ENCODE data around the gene GDF10.
A peak's percentile ranks its signal among the peaks of the same experiment; 100 is the strongest.

The GDF10 gene

DNA sequence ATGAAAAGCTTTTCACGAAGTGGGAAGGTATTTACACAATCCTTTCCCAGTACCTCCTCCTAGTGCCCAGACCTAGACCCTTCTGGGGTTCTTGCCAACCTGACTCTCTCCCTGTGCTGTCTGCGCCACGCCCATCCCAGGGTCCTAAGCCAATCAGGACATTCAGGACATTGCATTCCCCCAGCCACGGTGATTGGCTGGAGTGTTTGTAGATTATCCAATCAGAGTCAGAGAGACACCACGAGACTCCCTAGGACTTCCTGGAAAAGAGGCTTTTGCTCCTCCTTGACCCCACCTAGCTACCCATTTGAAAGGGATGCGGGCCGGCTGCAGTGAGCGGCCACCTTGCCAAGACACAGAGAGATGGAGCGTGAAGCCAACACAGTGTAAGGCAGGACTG, 18.7 kb downstream of the GDF10 start:
- DNase-seq: peak in 1 of 3 experiments; percentile 0

GRCh38 chr10:47319784-47320183, 19.8 kb downstream of the GDF10 start:
- DNase-seq: no peak

- DNase-seq: no peak
Observed at GRCh38 chr10:47320812-47321211, 20.8 kb downstream of the GDF10 start.

GRCh38 chr10:47321521-47322195, 21.7 kb downstream of the GDF10 start:
- no peak for DNase-seq

DNA sequence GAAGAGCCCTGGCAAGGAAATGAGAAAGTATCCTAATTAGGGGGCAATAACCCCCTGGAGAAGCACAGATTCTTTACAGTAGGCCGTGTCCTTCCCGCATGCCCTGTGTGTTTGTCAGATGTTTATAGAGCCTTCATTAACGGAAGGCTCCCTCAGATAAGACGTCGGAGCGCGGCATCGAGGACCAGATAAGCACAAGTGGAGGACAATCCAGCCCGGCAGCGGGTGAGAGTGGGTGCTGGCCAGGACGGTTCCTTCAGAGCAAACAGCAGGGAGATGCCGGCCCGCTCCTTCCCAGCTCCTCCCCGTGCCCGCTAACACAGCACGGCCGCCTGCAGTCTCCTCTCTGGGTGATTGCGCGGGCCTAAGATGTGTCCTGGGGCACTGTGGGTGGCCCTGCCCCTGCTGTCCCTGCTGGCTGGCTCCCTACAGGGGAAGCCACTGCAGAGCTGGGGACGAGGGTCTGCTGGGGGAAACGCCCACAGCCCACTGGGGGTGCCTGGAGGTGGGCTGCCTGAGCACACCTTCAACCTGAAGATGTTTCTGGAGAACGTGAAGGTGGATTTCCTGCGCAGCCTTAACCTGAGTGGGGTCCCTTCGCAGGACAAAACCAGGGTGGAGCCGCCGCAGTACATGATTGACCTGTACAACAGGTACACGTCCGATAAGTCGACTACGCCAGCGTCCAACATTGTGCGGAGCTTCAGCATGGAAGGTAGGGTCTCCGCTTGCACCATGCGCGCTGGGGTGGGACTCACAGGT, 22.5 kb downstream of the GDF10 start, which contains the start of gene GDF2:
TSS of gene GDF2 (plus strand) at position 155 of the 762 bp plus-strand sequence. CDS start at position 370, 215 bp downstream.
- DNase-seq: no peak

DNA sequence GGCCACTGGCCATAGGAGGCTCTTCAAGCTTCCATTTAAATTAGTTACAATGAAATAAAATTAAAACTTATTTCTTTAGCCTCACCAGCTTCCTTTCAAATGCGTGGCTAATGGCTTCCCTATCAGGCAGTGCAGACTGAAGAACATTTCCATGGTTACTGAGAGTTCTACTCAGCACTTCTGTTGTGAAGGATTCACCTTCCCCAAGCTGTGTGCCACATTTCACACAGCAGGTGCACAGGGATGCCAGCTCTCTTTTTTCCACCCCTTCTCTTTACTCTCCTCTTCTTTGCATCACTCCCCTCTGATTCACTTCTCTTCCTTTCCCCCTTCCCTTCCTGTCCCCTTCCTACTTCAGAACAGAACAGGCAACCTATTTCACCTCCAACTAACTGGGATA, 23.1 kb downstream of the GDF10 start:
- peak in 1 of 3 experiments; percentile 2 for DNase-seq

- DNase-seq: peak in 1 of 3 experiments; percentile 53
Observed at GRCh38 chr10:47323636-47324296, 23.8 kb downstream of the GDF10 start.

GRCh38 chr10:47325303-47326291, 25.6 kb downstream of the GDF10 start:
- no peak for DNase-seq

- DNase-seq: no peak
Observed at GRCh38 chr10:47326306-47326926, 26.4 kb downstream of the GDF10 start.

GRCh38 chr10:47326927-47327330, 26.9 kb downstream of the GDF10 start:
- no peak for DNase-seq

DNA sequence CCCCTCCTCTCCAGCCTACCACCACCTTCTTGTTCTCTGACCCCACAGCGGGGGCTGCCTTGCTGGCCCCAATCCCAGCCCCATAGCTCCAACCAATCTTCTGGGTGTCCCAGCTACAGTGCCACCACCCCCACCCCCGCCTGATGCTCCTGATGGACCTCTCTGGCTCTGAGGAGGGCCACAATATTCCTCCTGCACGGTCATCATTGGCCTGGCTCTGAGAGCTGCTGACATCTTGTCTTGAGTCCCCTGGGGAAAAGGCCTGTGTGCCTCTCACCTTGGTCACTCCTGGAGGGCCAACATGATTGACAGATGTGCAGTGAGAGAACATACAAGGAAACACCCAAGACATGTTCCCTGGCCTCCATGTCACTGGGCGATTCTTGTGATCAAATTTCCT, 29.9 kb downstream of the GDF10 start:
- DNase-seq: no peak

- DNase-seq: no peak
Observed at GRCh38 chr10:47330366-47330765, 30.4 kb downstream of the GDF10 start.

GRCh38 chr10:47330804-47331203, 30.8 kb downstream of the GDF10 start:
- no peak for DNase-seq

DNA sequence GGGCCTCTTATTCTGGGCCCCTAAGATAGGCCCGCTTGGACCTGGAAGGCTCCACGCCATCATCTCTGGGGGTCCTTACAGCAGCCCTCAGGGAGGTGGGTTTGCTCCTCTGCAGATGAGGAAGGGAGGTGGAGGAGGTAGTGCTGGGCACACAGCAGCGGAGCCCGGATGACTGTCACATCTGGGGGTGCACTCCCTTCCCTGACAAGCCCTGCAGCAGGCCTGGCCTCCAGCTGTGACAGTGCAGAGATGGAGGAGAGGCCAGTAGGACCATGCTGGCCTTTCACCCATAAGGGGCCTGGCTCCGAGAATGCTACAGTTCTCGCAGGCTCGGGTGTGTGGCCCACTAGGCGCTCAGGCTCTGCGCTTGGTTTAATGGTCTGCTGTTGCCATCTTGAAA, 31.5 kb downstream of the GDF10 start:
- DNase-seq: no peak

DNA sequence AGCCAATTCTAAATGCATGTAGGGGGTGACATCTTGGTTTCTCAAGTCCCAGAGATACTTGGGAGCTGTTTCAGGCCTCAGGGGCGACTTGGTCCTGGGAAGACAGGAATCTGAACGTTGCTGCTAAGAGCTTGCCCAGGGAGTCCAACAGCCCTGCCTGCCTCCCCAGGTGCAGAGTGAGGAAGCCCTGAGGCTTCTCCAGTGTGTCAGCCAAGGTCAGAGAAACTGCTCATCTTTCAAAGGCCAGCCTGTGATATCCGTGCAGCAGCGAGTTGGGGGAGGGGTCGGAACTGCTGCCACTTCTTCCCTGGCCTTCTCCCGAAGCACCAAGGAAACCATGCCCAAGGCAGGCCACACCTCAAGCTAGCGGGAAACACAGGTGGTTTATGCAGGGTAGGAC, 32.0 kb downstream of the GDF10 start:
- DNase-seq: no peak

DNA sequence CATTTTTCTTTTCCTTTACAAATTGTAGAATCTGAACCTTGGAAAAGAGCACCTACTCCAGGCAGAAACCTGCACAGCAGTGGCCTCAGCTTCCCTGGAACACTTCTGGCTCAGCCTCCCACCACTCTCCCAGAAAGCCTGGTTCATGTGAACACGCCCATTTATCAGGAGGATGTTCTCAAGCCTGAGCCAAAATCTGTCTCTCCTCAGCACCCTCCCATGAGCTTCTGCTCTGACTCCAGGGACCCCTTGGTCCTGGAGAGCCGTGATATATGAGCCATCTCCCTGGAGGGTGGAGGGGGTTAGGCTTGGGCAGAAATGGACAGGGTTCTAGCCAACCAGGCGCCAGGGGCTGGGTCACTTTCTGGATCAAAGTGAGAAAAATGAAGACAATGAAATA, 32.4 kb downstream of the GDF10 start:
- DNase-seq: no peak

GRCh38 chr10:47332946-47333345, 32.9 kb downstream of the GDF10 start:
- DNase-seq: no peak

DNA sequence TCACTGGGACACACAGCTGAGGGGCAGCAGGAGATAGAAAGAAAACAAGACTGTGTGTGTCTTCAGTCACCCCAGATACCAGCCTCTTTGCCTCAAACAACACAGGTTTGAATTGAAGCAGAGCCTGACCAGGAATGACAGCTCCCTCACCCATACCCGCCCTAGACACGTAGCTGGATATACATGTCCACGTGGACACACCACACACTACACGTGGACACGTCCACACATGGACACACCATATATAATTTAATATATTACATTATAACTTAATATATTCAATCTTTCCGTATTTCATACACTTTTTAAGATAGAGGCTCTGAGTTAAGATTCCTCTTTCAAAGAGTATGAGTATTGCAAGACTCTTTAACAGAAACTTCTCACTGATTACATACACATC, 33.5 kb downstream of the GDF10 start:
- DNase-seq: no peak

- DNase-seq: no peak
Observed at GRCh38 chr10:47334466-47335295, 34.7 kb downstream of the GDF10 start.

DNA sequence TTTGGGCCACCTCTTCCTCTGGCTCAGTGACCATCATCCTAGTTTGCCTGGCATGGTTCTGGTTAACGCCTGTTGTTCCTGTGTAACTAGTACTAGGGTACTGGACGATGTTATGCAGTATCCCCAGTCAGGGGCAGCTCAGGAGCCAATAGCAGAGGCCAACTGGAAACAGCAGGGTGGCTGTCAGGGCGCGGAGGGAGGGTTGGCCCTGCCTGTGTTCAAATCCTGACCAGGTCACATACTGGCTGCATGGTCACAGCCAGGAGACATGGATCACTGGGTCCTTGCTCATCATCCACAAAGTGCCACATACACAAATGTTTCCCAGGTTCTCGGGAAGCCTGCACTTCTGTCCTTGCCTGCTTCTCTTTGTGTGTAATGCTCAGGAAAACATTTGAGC, 35.9 kb downstream of the GDF10 start:
- no peak for DNase-seq

All from NCI-H1417 (cell line).